GM12878 (cell line): ENCODE data around the gene MUC12.

Experiments
- CREB1 ChIP-seq: IDR thresholded peaks from 2 replicates; pipeline ENCODE4 v1.6.1; 2012; ENCODE audit warnings: low read depth, mild to moderate bottlenecking, inconsistent platforms
- EGR1 ChIP-seq, 2 experiments: IDR thresholded peaks; 1 replicate in 1 of 2; 2 replicates in 1 of 2; pipeline ENCODE4 v1.6.1; 2011 to 2012; ENCODE audit warnings: low read depth in 2 of 2, low read length in 2 of 2, borderline replicate concordance in 1 of 2, mild to moderate bottlenecking in 1 of 2, moderate library complexity in 1 of 2
- EP300 ChIP-seq, 2 experiments: fragments of 150-350 bp in 1 of 2; IDR thresholded peaks; 2 replicates each; pipeline ENCODE4 v1.6.1; 2011 to 2012; ENCODE audit warnings: low read depth in 2 of 2, low read length in 2 of 2, borderline replicate concordance in 1 of 2, improper control_type of control experiment in 1 of 2, inconsistent platforms in 1 of 2; ENCODE audit not compliant: control insufficient read depth in 1 of 2
- EZH2 ChIP-seq: IDR thresholded peaks from 2 replicates; pipeline ENCODE4 v1.6.1; 2012; ENCODE audit warnings: low read depth, mild to moderate bottlenecking, control low read depth, inconsistent platforms, low read length, borderline replicate concordance; ENCODE audit not compliant: control insufficient read depth
- FOXK2 ChIP-seq: fragments of 450-650 bp; IDR thresholded peaks from 2 replicates; pipeline ENCODE4 v1.6.1; 2017; ENCODE audit warnings: mild to moderate bottlenecking, moderate library complexity
- MEF2A ChIP-seq: IDR thresholded peaks from 2 replicates; pipeline ENCODE4 v1.6.1; 2011; ENCODE audit warnings: low read depth, mild to moderate bottlenecking, low read length, moderate library complexity; ENCODE audit not compliant: insufficient read depth
- MTA3 ChIP-seq: IDR thresholded peaks from 2 replicates; pipeline ENCODE4 v1.6.1; 2012; ENCODE audit warnings: low read length, inconsistent platforms, borderline replicate concordance
- POLR2A ChIP-seq: IDR thresholded peaks from 2 replicates; pipeline ENCODE4 v1.6.1; 2011; ENCODE audit warnings: low read depth, mild to moderate bottlenecking, low read length
- POLR2AphosphoS5 ChIP-seq: IDR thresholded peaks from 2 replicates; pipeline ENCODE4 v1.6.1; 2011; ENCODE audit warnings: mild to moderate bottlenecking, low read length, inconsistent platforms
- RAD21 ChIP-seq: IDR thresholded peaks from 2 replicates; pipeline ENCODE4 v1.6.1; 2011; ENCODE audit warnings: mild to moderate bottlenecking, low read depth, low read length, moderate library complexity; ENCODE audit not compliant: insufficient read depth
- YY1 ChIP-seq: IDR thresholded peaks from 2 replicates; pipeline ENCODE4 v1.6.1; 2011; ENCODE audit warnings: low read depth, mild to moderate bottlenecking, low read length
- TF ChIP-seq, protein P1 (sequence below), 3 experiments: IDR thresholded peaks in 2 of 3; conservative IDR thresholded peaks in 1 of 3; 2 replicates each; pipeline ENCODE4 v1.5.1; 2011; ENCODE audit warnings: low read depth in 3 of 3, low read length in 3 of 3, mild to moderate bottlenecking in 3 of 3, control low read depth in 2 of 3, moderate library complexity in 2 of 3, inconsistent platforms in 1 of 3, mixed read lengths in 1 of 3; ENCODE audit not compliant: control insufficient read depth in 2 of 3, insufficient read depth in 1 of 3; ENCODE audit errors: extremely low read depth in 1 of 3
- TF ChIP-seq, protein P2 (sequence below): fragments of 450-650 bp; IDR thresholded peaks from 2 replicates; pipeline ENCODE4 v1.6.1; 2014; ENCODE audit warnings: mild to moderate bottlenecking

GRCh38 chr7:100969066-100969615 is at the start of gene MUC12:
- TF ChIP-seq EZH2 (no peak), POLR2AphosphoS5 (no peak), RAD21 (no peak), MTA3 (no peak), EP300 (IDR thresholded peaks at IDR 0.05; ENCODE audit: borderline replicate concordance in 1 of 2, control insufficient read depth in 1 of 2, low read depth in 2 of 2, low read length in 2 of 2) (no peak), POLR2A (no peak), CREB1 (no peak), MEF2A (no peak), EGR1 (IDR thresholded peaks at IDR 0.05; ENCODE audit: borderline replicate concordance in 1 of 2, low read depth in 2 of 2, low read length in 2 of 2) (no peak), FOXK2 (no peak), YY1 (no peak)
- TF ChIP-seq, protein P1, sequence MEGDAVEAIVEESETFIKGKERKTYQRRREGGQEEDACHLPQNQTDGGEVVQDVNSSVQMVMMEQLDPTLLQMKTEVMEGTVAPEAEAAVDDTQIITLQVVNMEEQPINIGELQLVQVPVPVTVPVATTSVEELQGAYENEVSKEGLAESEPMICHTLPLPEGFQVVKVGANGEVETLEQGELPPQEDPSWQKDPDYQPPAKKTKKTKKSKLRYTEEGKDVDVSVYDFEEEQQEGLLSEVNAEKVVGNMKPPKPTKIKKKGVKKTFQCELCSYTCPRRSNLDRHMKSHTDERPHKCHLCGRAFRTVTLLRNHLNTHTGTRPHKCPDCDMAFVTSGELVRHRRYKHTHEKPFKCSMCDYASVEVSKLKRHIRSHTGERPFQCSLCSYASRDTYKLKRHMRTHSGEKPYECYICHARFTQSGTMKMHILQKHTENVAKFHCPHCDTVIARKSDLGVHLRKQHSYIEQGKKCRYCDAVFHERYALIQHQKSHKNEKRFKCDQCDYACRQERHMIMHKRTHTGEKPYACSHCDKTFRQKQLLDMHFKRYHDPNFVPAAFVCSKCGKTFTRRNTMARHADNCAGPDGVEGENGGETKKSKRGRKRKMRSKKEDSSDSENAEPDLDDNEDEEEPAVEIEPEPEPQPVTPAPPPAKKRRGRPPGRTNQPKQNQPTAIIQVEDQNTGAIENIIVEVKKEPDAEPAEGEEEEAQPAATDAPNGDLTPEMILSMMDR (IDR thresholded peaks at IDR 0.05 in 2 of 3, conservative IDR thresholded peaks at IDR 0.05 in 1 of 3; ENCODE audit: control insufficient read depth in 2 of 3, extremely low read depth in 1 of 3, insufficient read depth in 1 of 3, low read depth in 3 of 3, low read length in 3 of 3): no peak
- TF ChIP-seq, protein P2, sequence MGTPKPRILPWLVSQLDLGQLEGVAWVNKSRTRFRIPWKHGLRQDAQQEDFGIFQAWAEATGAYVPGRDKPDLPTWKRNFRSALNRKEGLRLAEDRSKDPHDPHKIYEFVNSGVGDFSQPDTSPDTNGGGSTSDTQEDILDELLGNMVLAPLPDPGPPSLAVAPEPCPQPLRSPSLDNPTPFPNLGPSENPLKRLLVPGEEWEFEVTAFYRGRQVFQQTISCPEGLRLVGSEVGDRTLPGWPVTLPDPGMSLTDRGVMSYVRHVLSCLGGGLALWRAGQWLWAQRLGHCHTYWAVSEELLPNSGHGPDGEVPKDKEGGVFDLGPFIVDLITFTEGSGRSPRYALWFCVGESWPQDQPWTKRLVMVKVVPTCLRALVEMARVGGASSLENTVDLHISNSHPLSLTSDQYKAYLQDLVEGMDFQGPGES: no peak
